Measurements from ENCODE around the gene ERBB4.

GRCh38 chr2:212387146-212387545 is 151.5 kb downstream of the ERBB4 start:
- TF ChIP-seq IKZF2 (IDR thresholded peaks at IDR 0.05) (no peak), CTCF (IDR thresholded peaks at IDR 0.05 in 2 of 3, conservative IDR thresholded peaks at IDR 0.05 in 1 of 3; ENCODE audit: control insufficient read depth in 2 of 3, extremely low read depth in 1 of 3, insufficient read depth in 1 of 3, low read depth in 3 of 3, low read length in 3 of 3) (no peak), NR2C2 (IDR thresholded peaks at IDR 0.05; ENCODE audit: borderline replicate concordance, control insufficient read depth, insufficient read length, low read depth) (no peak)
